GM19351 (cell line): Measurements from ENCODE around the gene SPACDR.

Experiments
- ATAC-seq: cut with Tn5 transposase; IDR thresholded peaks from one replicate; pipeline ENCODE4 v1.9.1; 2021; ENCODE audit warnings: mild to moderate bottlenecking, moderate library complexity; ENCODE audit not compliant: unreplicated experiment

SPACDR gene

DNA sequence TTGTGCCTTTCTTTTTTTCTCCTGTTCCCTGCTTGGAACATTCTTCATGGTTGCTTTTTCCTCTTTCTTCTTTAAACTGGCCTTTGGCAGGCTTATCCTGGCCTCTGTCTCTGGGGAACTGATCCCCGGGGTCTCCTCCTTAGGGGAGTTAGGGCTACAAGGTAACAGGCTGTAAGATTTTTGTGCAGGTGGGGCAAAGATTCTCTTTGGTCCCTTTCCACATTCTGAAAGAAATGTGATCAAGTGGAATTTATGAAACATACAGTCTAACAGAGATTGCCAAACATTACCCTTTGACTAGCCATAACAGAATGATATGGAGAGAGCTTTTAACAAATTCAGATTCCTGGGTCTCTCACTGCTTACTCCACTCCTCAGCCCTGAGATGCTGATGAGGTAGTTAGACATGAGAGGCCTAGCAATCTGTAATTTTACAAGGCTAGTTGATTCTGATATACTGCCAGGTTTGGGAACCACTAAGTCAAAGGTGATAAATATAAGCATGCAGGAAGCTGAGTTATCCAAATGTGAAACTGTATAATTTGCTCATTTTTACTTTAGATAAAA is 44.3 kb downstream of the SPACDR start:
- no peak for ATAC-seq

- no peak for ATAC-seq
Observed at GRCh38 chr7:100418930-100419659, 45.0 kb downstream of the SPACDR start.

DNA sequence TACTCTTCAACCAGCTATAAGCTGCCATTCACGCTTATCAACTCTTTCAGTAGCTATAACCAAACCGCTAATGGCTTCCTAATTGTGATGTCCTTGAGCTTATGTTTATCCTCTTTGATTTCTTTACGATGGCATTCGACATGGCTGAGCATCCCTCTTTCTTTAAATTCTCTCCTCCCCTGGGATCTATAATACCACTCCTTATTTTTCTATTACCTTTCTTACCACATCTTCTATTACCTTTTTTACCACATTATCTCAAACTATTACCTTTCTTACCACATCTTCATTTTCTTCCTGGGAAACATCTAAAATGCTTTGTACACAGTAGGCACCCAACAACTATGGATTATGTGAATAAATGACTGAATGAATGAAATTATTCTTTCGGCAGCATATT is 48.6 kb downstream of the SPACDR start:
- ATAC-seq = no peak

DNA sequence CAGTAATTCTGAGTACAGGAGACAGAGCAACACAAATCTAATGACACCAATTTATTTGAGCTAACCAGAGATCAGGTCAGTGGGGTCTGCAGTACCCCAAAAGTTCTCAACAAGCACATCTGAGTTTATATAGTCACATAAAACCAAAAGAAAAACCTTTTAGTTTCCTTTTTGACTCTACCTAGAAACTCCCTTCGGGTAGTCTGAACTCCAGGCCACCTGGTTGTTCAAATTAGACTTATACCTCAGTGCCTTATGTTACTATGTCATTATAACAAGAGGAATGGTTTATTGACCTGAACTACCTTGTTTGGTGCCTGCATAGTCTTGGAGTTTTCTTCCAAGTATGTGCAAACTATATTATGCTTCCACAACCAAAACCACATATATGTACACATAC is 50.2 kb downstream of the SPACDR start:
- ATAC-seq = no peak

GRCh38 chr7:100413346-100413745 is 50.7 kb downstream of the SPACDR start:
- no peak for ATAC-seq

DNA sequence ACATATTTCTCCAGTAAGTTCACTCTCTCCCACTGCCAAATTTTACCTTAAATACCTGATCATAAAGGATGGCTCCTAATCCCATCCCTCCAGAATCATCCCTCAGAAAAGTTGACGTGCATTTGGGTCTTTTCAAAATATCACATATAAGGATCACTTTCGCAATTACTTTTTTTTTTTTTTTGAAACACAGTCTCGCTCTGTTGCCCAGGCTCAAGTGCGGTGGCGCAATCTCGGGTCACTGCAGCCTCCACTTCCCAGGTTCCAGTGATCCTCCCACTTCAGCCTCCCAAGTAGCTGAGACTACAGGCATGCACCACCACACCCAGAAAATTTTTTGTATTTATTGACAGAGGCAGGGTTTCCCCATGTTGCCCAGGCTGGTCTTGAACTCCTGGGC is 53.0 kb downstream of the SPACDR start:
- no peak for ATAC-seq

DNA sequence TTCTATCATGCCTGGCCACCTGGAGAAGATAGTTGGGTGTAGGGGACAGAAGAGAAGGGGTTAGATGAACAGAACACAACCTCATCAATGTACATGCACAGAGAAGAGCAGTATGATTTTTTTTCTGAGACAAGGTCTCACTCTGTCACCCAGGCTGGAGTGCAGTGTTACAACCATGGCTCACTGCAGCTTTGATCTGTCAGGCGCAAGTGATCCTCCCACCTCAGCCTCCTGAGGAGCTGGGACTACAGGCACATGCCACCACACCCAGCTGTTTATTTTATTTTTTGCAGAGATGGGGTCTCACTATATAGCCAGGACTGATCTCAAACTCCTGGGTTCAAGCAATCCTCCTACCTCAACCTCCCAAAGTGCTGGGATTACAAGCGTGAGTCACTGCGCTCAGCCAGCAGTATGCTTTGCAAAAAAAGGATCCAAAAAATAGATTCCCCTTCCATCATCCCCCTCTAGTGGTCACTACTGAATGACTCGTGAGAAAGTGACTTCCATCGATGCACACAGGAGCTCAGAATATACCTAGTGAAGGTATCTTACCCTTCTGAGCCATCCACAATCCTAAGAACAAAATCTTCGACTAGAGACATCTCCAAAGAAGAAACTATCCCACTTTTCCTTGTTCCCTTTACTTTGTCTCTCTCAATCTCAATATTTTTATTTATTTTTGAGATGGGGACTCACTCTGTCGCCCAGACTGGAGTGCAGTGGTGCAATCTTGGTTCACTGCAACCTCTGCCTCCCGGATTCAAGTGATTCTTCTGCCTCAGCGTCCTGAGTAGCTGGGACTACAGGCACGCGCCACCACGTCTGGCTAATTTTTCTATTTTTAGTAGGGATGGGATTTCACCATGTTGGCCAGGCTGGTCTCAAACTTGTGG is 56.5 kb downstream of the SPACDR start:
- no peak for ATAC-seq

DNA sequence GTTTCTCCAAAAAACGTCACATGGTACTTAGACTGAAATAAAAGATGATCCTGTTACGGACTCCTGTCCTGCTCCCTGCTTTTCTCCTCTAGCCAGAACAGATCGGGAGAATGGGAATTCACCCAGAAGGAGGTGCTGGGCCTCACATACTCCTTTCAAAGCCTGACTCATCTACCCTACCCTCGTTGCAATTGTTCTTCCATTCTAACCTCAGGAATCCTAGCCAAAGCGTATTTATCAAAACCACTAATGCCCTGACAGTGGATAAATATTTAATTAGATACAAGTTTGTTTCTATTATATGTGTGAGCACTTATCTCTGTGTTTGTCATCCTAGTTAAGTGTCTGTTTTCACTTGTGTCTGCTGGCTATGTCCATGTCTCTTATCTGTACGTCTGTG is 57.3 kb downstream of the SPACDR start:
- no peak for ATAC-seq
